ENCODE measurements around the gene ERICH4.

ERICH4 gene

DNA sequence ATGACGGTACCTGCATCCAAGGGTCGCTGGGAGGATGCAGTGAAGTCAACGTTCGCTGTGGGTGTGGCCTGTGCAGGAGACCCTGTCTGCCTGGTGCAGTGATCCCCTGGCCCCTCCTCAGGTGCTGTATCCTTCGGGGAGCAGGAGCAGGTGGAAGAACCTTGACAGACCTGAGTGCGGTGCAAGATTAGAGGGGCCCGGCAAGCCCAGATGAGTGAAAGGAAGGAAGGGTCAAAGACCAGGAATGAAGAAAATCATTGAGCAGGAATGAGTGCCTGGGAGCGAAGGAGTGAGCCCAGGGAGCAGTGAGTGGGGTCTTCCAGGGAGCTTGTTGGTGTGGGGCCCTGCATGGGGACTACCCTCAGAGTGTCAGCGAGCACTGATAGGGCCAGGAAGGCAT, 28.5 kb upstream of the ERICH4 start:
- TF ChIP-seq, protein P1, sequence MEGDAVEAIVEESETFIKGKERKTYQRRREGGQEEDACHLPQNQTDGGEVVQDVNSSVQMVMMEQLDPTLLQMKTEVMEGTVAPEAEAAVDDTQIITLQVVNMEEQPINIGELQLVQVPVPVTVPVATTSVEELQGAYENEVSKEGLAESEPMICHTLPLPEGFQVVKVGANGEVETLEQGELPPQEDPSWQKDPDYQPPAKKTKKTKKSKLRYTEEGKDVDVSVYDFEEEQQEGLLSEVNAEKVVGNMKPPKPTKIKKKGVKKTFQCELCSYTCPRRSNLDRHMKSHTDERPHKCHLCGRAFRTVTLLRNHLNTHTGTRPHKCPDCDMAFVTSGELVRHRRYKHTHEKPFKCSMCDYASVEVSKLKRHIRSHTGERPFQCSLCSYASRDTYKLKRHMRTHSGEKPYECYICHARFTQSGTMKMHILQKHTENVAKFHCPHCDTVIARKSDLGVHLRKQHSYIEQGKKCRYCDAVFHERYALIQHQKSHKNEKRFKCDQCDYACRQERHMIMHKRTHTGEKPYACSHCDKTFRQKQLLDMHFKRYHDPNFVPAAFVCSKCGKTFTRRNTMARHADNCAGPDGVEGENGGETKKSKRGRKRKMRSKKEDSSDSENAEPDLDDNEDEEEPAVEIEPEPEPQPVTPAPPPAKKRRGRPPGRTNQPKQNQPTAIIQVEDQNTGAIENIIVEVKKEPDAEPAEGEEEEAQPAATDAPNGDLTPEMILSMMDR (conservative IDR thresholded peaks at IDR 0.05; ENCODE audit: low read depth, low read length): no peak
- no peak overlapping the region for H3K4me3 ChIP-seq (ENCODE audit: low read depth, low read length)
- no peak for DNase-seq (ENCODE audit: low read depth)

DNA sequence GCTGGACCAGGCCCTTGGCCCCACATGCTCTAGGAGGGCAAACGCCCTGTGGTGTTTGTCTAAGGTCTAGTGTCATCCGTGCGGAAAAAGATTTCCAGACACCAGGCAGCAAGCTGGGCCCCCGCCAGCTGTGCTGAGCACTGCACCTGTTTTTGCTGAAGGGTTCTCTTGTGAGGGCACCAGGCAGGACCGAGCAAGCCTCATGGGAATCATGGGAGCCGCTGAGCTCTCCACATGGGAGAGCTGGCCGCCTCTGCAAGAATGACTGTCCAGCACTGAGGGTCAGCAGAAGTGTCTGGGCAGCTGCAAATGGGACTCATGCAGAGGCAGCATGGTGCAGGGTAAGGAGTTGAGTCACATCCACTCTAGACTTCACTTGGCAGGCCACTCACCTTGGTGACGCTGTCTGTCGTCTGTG, 27.8 kb upstream of the ERICH4 start:
- no peak for DNase-seq (ENCODE audit: low read depth)
- no peak overlapping the region for H3K4me3 ChIP-seq (ENCODE audit: low read depth, low read length)
- TF ChIP-seq, protein P1 (conservative IDR thresholded peaks at IDR 0.05; ENCODE audit: low read depth, low read length): no peak

DNA sequence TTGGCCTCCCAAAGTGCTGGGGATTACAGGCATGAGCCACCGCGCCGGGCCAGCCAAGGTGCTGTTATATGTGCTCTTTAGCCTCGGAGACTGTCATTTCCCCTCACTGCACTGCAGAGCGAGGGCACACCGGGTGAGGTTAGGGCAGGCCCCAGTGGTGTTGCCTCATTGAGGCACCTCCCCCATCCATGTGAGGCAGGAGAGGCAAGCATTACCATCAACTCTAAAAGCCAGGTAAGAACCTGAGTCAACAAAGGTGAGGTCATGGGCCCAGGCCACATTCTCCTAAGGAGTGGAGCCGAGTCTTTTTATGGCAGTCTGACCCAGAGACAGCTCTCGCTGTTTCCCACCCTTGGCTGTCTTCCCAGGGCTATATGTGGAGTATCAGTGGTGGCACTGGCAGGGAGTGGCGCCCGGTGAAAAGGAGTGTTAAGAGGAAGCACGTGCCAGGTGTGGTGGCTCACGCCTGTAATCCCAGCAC, 26.7 kb upstream of the ERICH4 start:
- no peak for DNase-seq (ENCODE audit: low read depth)

DNA sequence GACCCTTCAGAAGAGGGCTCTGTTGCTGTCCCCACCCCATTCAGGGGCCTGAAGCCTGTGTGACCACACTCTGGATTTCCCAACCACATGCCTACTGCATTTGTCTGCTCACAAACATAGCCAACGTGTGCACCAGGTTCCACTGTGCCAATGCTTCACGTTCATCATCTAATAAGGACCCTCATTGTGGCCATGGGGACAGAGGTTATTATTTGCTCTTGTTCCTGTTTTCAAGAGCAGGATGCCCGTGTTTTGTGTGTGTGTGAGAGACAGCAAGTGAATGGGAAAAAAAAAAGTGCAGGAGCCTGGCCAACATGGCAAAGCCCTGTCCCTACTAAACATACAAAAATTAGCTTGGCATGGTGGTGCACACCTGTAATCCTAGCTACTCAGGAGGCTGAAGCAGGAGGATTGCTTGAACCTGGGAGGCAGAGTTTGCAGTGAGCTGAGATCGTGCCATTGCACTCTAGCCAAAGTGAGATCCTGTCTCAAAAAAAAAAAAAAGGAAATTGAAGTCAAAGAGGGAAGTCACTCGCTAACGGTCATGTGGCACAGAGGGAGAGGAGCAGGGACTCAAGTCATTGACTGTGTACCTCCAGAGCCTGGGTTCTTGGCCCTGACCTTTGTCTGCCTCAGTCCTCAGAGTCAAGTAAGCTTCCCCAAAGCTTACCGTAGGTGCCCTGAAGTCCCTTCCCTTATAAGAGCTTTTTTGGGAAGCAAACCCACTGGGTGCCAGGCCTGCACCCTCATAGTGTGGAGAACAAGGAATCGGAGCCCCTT, 22.7 kb upstream of the ERICH4 start:
- no peak for DNase-seq (ENCODE audit: low read depth)
- H3K4me3 ChIP-seq (ENCODE audit: low read depth, low read length): no peak overlapping the region
- TF ChIP-seq, protein P1 (conservative IDR thresholded peaks at IDR 0.05; ENCODE audit: low read depth, low read length): no peak

More for the DNA sequence above, 26.7 kb upstream of the ERICH4 start:
- no peak overlapping the region for H3K4me3 ChIP-seq (ENCODE audit: low read depth, low read length)
- TF ChIP-seq, protein P1 (conservative IDR thresholded peaks at IDR 0.05; ENCODE audit: low read depth, low read length): no peak

DNA sequence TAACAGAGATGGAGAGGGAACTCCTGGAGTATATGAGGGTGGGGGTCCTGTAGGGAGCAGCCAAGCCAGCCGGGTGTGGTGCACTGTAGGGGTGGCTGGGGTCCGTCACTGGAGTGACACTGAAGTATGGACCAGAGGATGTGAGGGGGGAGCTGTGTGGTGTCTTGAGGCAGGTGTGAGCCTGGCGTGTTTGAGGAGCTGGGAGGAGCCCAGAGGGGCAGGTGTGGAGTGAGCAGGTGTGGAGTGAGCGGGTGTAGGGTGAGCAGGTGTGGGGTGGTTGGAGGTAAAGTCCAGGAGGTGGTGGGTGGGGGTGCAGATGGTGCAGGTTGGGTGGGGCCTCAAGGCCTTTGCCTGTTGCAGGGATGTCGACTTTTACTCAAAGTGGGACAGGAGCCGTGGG, 21.6 kb upstream of the ERICH4 start:
- no peak overlapping the region for H3K4me3 ChIP-seq (ENCODE audit: low read depth, low read length)
- DNase-seq (ENCODE audit: low read depth): no peak
- TF ChIP-seq, protein P1 (conservative IDR thresholded peaks at IDR 0.05; ENCODE audit: low read depth, low read length): no peak

DNA sequence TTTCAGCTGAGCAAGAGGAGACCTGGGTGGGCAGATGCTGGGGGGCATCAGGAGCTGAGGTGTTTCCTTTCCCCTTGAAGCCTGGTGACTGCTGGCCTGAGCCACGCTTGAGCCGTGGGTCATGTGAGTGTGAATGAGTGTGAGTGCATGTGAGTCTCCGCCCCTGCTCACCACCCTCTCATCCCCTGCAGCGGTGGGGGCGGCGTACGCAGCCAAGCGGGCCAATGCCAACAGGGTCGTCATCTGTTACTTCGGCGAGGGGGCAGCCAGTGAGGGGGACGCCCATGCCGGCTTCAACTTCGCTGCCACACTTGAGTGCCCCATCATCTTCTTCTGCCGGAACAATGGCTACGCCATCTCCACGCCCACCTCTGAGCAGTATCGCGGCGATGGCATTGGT, 21.0 kb upstream of the ERICH4 start:
- TF ChIP-seq, protein P1 (conservative IDR thresholded peaks at IDR 0.05; ENCODE audit: low read depth, low read length): no peak
- no peak overlapping the region for H3K4me3 ChIP-seq (ENCODE audit: low read depth, low read length)
- DNase-seq (ENCODE audit: low read depth): no peak

DNA sequence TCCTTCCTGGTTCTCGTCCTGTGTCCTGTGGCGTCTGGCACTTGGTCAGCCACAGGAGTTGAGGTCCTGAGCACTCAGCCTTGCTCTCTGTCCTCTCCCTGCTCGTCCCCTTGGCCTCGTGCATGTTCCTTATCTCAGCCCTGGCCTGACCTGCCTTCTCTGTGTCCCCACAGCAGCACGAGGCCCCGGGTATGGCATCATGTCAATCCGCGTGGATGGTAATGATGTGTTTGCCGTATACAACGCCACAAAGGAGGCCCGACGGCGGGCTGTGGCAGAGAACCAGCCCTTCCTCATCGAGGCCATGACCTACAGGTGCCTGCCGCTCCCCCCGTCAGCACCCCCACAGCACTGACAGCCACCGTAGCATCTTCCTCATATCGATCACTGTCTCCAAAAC, 20.5 kb upstream of the ERICH4 start:
- TF ChIP-seq, protein P1 (conservative IDR thresholded peaks at IDR 0.05; ENCODE audit: low read depth, low read length): no peak
- DNase-seq (ENCODE audit: low read depth): no peak
- no peak overlapping the region for H3K4me3 ChIP-seq (ENCODE audit: low read depth, low read length)

Data from choroid plexus epithelial cell (primary cell).